GM20431 (cell line): Measurements from ENCODE around the gene ADK.

Experiments
- in situ Hi-C: fragments of 300-500 bp; cut with MseI, MboI; formaldehyde crosslinking; loops from one replicate; pipeline ENCODE4 v1.15.0; 2020; ENCODE audit warnings: low sequenced_read_pairs; ENCODE audit not compliant: unreplicated experiment

The ADK gene

GRCh38 chr10:74635655-74636054 is 484.6 kb downstream of the ADK start:
- in situ Hi-C loops = no loop called here

- in situ Hi-C loops = no loop called here
Measured at GRCh38 chr10:74637685-74638084, 486.7 kb downstream of the ADK start.

- in situ Hi-C loops = no loop called here
Measured at GRCh38 chr10:74640134-74640921, 489.3 kb downstream of the ADK start.

GRCh38 chr10:74641659-74642058 is 490.6 kb downstream of the ADK start:
- in situ Hi-C loops = no loop called here

GRCh38 chr10:74642901-74643595 is 492.0 kb downstream of the ADK start:
- in situ Hi-C loops = no loop called here

GRCh38 chr10:74643596-74643975 is 492.6 kb downstream of the ADK start:
- in situ Hi-C loops = no loop called here

- in situ Hi-C loops = no loop called here
Measured at GRCh38 chr10:74644738-74645137, 493.7 kb downstream of the ADK start.

- in situ Hi-C loops = no loop called here
Measured at GRCh38 chr10:74645692-74646091, 494.7 kb downstream of the ADK start.

GRCh38 chr10:74650613-74651012 is 499.6 kb downstream of the ADK start:
- in situ Hi-C loops = no loop called here

GRCh38 chr10:74651565-74651964 is 500.5 kb downstream of the ADK start:
- in situ Hi-C loops = no loop called here

GRCh38 chr10:74652664-74653063 is 501.6 kb downstream of the ADK start:
- in situ Hi-C loops = no loop called here

GRCh38 chr10:74658511-74658910 is 507.5 kb downstream of the ADK start:
- in situ Hi-C loops = no loop called here

GRCh38 chr10:74662635-74663034 is 511.6 kb downstream of the ADK start:
- in situ Hi-C loops = no loop called here

- in situ Hi-C loops = no loop called here
Measured at GRCh38 chr10:74669210-74669609, 518.2 kb downstream of the ADK start.

GRCh38 chr10:74671716-74672115 is 520.7 kb downstream of the ADK start:
- in situ Hi-C loops = no loop called here

GRCh38 chr10:74672430-74673165 is 521.6 kb downstream of the ADK start:
- in situ Hi-C loops = no loop called here

GRCh38 chr10:74674927-74675326 is 523.9 kb downstream of the ADK start:
- in situ Hi-C loops = no loop called here

- in situ Hi-C loops = no loop called here
Measured at GRCh38 chr10:74675484-74675883, 524.5 kb downstream of the ADK start.

GRCh38 chr10:74677951-74678350 is 526.9 kb downstream of the ADK start:
- in situ Hi-C loops = no loop called here

GRCh38 chr10:74681917-74682627 is 531.1 kb downstream of the ADK start:
- in situ Hi-C loops = no loop called here
